Esophagus muscularis mucosa (tissue), 4 donors: ENCODE data around the gene PRKRIP1. TPM values are rescaled to one million over a fixed set of nuclear protein-coding genes. Genes with fewer than 3 reads are reported as not detected.

Experiments
- DNase-seq: peaks from one replicate; pipeline ENCODE4 v3.0.0-alpha.2; 2017; ENCODE audit errors: extremely low spot score
- H3K27ac ChIP-seq, 4 donors: fragments of 200-600 bp; sonication (generic); replicated peaks in 1 of 4; 1 replicate in 3 of 4; 2 replicates in 1 of 4; pipeline ENCODE4 v1.5.1; 2016 to 2019; ENCODE audit warnings: mild to moderate bottlenecking in 1 of 4
- H3K27me3 ChIP-seq, 4 donors: fragments of 200-600 bp; sonication (generic); one replicate each; pipeline versions ENCODE4 v1.5.1 to v1.6.0; 2016 to 2019
- H3K36me3 ChIP-seq, 4 donors: fragments of 200-600 bp; sonication (generic); one replicate each; pipeline ENCODE4 v1.5.1; 2016 to 2019
- H3K4me1 ChIP-seq, 4 donors: fragments of 200-600 bp; sonication (generic); one replicate each; pipeline ENCODE4 v1.5.1; 2016 to 2019
- H3K4me3 ChIP-seq, 4 donors: fragments of 200-600 bp; sonication (generic); 1 replicate in 2 of 4; 2 replicates in 2 of 4; pipeline ENCODE4 v1.5.1; 2016 to 2019; ENCODE audit warnings: mild to moderate bottlenecking in 4 of 4, moderate library complexity in 1 of 4
- H3K9me3 ChIP-seq, 4 donors: fragments of 200-600 bp; sonication (generic); 1 replicate in 3 of 4; 2 replicates in 1 of 4; pipeline ENCODE4 v1.5.1; 2016 to 2019
- CTCF ChIP-seq, 3 experiments: fragments of 200-600 bp in 2 of 3; fragments of 450-650 bp in 1 of 3; sonication (generic) in 2 of 3; IDR thresholded peaks; one replicate each; pipeline ENCODE4 v1.5.1; 2017 to 2019; ENCODE audit warnings: antibody characterized with exemption in 3 of 3, mild to moderate bottlenecking in 2 of 3, moderate library complexity in 1 of 3
- EP300 ChIP-seq: sonication (generic); formaldehyde crosslinking; IDR thresholded peaks from one replicate; pipeline ENCODE4 v1.6.1; 2017; ENCODE audit warnings: antibody characterized with exemption
- POLR2A ChIP-seq: fragments of 450-650 bp; IDR thresholded peaks from one replicate; pipeline ENCODE4 v1.6.1; 2017; ENCODE audit warnings: antibody characterized with exemption, moderate library complexity, mild to moderate bottlenecking, low read depth
- POLR2AphosphoS5 ChIP-seq, 2 donors: sonication (generic); formaldehyde crosslinking; IDR thresholded peaks; one replicate each; pipeline ENCODE4 v1.6.1; 2017; ENCODE audit warnings: antibody characterized with exemption in 2 of 2
- WGBS: methylation state at CpG from one replicate; pipeline ENCODE4 v1.1.5; 2018; 5-methylcytosine and 5-hydroxymethylcytosine counted together
- intact Hi-C: fragments of 100-400 bp; cut with DNase I; formaldehyde crosslinking; loops from one replicate; pipeline ENCODE4 v1.15.1; 2023
- total RNA-seq, 4 donors: library from RNA; depleted of rRNA; stranded (reverse); fragments of >200 nt; gene quantifications; one replicate each; pipeline versions ENCODE4 v1.1.0 to v1.2.1, GENCODE V29; 2016

PRKRIP1 gene
- total RNA-seq, 4 donors from 2014 or later: 14.7 to 21.6 (median 19.2) TPM

- H3K9me3 ChIP-seq: no peaks in the 10 kb centered on the region
- peaks cover 0 to 55% (median 24%) of the 10 kb centered on the region in 4 donors for H3K36me3 ChIP-seq
- no peak overlapping the region for H3K27ac ChIP-seq
- no peaks in the 10 kb centered on the region for H3K27me3 ChIP-seq
- H3K4me1 ChIP-seq: peaks cover 0 to 7% (median 5%) of the 10 kb centered on the region in 4 donors
- H3K4me3 ChIP-seq: no peak overlapping the region
- WGBS: 62% methylated on average over 11 of the region's 12 CpGs
- intact Hi-C loops: loop anchor here (2.0 kb wide), 1 partner anchor 112 kb away; no protein-coding TSS in a partner anchor
- TF ChIP-seq POLR2A (no peak), EP300 (no peak), CTCF (IDR thresholded peaks at IDR 0.05) (peak; percentile 87 to 95 (median 90)), POLR2AphosphoS5 (IDR thresholded peaks at IDR 0.05) (peak in 1 of 2 donors; percentile 30)
- DNase-seq: peak; percentile 93
Measured at GRCh38 chr7:102390697-102391484, 5.3 kb upstream of the PRKRIP1 start.

GRCh38 chr7:102392330-102392729, 3.8 kb upstream of the PRKRIP1 start:
- no peaks in the 10 kb centered on the region for H3K9me3 ChIP-seq
- no peak for TF ChIP-seq POLR2A
- TF ChIP-seq POLR2AphosphoS5 (IDR thresholded peaks at IDR 0.05): no peak
- TF ChIP-seq CTCF (IDR thresholded peaks at IDR 0.05): no peak
- peak; percentile 17 for DNase-seq
- H3K4me1 ChIP-seq: peaks cover 6 to 15% (median 11%) of the 10 kb centered on the region in 4 donors
- H3K27ac ChIP-seq: no peak overlapping the region
- peaks cover 0 to 42% (median 15%) of the 10 kb centered on the region in 4 donors for H3K36me3 ChIP-seq
- intact Hi-C loops: no loop called here
- WGBS: 93% methylated on average over 1 of the region's 1 CpG
- H3K4me3 ChIP-seq: no peak overlapping the region
- H3K27me3 ChIP-seq: no peaks in the 10 kb centered on the region

GRCh38 chr7:102393467-102393866, 2.7 kb upstream of the PRKRIP1 start:
- TF ChIP-seq EP300 (no peak), CTCF (IDR thresholded peaks at IDR 0.05) (no peak), POLR2AphosphoS5 (IDR thresholded peaks at IDR 0.05) (no peak), POLR2A (no peak)
- Histone ChIP-seq H3K27ac (no peak overlapping the region), H3K4me3 (no peak overlapping the region), H3K36me3 (peaks cover 0 to 33% (median 11%) of the 10 kb centered on the region in 4 donors), H3K9me3 (no peaks in the 10 kb centered on the region), H3K4me1 (peaks cover 9 to 26% (median 19%) of the 10 kb centered on the region in 4 donors), H3K27me3 (no peaks in the 10 kb centered on the region)
- WGBS: 93% methylated on average over 9 of the region's 9 CpGs
- DNase-seq: peak; percentile 57
- intact Hi-C loops: no loop called here

- intact Hi-C loops: no loop called here
- 8% methylated on average over 9 of the region's 9 CpGs for WGBS
Measured at GRCh38 chr7:102395592-102395872, 631 bp upstream of the PRKRIP1 start.

More at GRCh38 chr7:102395592-102395872, 631 bp upstream of the PRKRIP1 start:
- DNase-seq: no peak
- Histone ChIP-seq H3K4me1 (peaks cover 9 to 29% (median 19%) of the 10 kb centered on the region in 4 donors), H3K9me3 (no peaks in the 10 kb centered on the region), H3K4me3 (peak overlapping the region; percentile 66 to 93 (median 76)), H3K36me3 (peaks cover 13 to 41% (median 26%) of the 10 kb centered on the region in 4 donors), H3K27me3 (no peaks in the 10 kb centered on the region), H3K27ac (peak overlapping the region; percentile 80 to 83 (median 82))
- TF ChIP-seq CTCF (IDR thresholded peaks at IDR 0.05) (no peak), POLR2A (no peak), EP300 (no peak), POLR2AphosphoS5 (IDR thresholded peaks at IDR 0.05) (no peak)
